Neural cell (in vitro differentiated cells): Measurements from ENCODE around the gene PODXL2.
A peak's percentile ranks its signal among the peaks of the same experiment; 100 is the strongest.

Experiments
- CTCF ChIP-seq: fragments of 450-650 bp; IDR thresholded peaks from 2 replicates; pipeline ENCODE4 v1.5.1; 2014; ENCODE audit warnings: antibody characterized with exemption, mild to moderate bottlenecking, moderate library complexity; ENCODE audit not compliant: poor library complexity, severe bottlenecking
- REST ChIP-seq: IDR thresholded peaks from 2 replicates; pipeline ENCODE4 v1.6.1; 2012; ENCODE audit warnings: borderline replicate concordance
- SMC3 ChIP-seq: fragments of 450-650 bp; conservative IDR thresholded peaks from 2 replicates; pipeline ENCODE4 v1.6.1; 2014; ENCODE audit warnings: antibody characterized with exemption, mild to moderate bottlenecking, moderate library complexity; ENCODE audit not compliant: poor library complexity

- TF ChIP-seq SMC3 (peak; percentile 91), CTCF (peak; percentile 80), REST (no peak)
These were observed 23.4 kb downstream of the PODXL2 start for GRCh38 chr3:127652246-127652995.
